Endothelial cell (in vitro differentiated cells): ENCODE results near the gene RGS7. TPM values are rescaled to one million over a fixed set of nuclear protein-coding genes. Genes with fewer than 3 reads are reported as not detected.
"Not testable (repeated sequence)": the region's sequence is repeated elsewhere in the genome, so short reads cannot be mapped to it uniquely, and the experiment has no call there.

ENCODE experiments used
- DNase-seq: peaks from one replicate; pipeline ENCODE4 v3.0.0; 2021; ENCODE audit warnings: low spot score
- H3K27ac Mint-ChIP-seq: one replicate; pipeline ENCODE4 v1.8.0; 2021; ENCODE audit warnings: mixed read lengths, inconsistent platforms; ENCODE audit not compliant: unreplicated experiment
- H3K27me3 Mint-ChIP-seq: one replicate; pipeline ENCODE4 v1.8.0; 2021; ENCODE audit warnings: mild to moderate bottlenecking, moderate library complexity, mixed read lengths, inconsistent platforms; ENCODE audit not compliant: unreplicated experiment
- H3K36me3 Mint-ChIP-seq: one replicate; pipeline ENCODE4 v1.8.0; 2021; ENCODE audit warnings: mild to moderate bottlenecking, low read depth, mixed read lengths, inconsistent platforms; ENCODE audit not compliant: unreplicated experiment
- H3K4me1 Mint-ChIP-seq: one replicate; pipeline ENCODE4 v1.8.0; 2021; ENCODE audit warnings: mild to moderate bottlenecking, mixed read lengths, inconsistent platforms; ENCODE audit not compliant: unreplicated experiment
- H3K4me3 Mint-ChIP-seq: one replicate; pipeline ENCODE4 v1.8.0; 2021; ENCODE audit warnings: mild to moderate bottlenecking, mixed read lengths, inconsistent platforms; ENCODE audit not compliant: unreplicated experiment
- H3K9me3 Mint-ChIP-seq: one replicate; pipeline ENCODE4 v1.8.0; 2021; ENCODE audit warnings: mixed read lengths, inconsistent platforms; ENCODE audit not compliant: unreplicated experiment
- CTCF ChIP-seq: fragments of 200-600 bp; sonication (generic); IDR thresholded peaks from one replicate; pipeline ENCODE4 v1.5.0; 2021; ENCODE audit warnings: antibody characterized with exemption; ENCODE audit not compliant: unreplicated experiment
- total RNA-seq: library from RNA; stranded (reverse); fragmentation: NEBNext Ultra II Directional; extraction: Animal tissue kit (Norgen Biotek cat#: 25700); gene quantifications from one replicate; pipeline ENCODE4 v1.2.1, GENCODE V29; 2021; ENCODE audit not compliant: unreplicated experiment

Gene RGS7
- total RNA-seq, 1 donor from 2014 or later, result 1.4 TPM

DNA sequence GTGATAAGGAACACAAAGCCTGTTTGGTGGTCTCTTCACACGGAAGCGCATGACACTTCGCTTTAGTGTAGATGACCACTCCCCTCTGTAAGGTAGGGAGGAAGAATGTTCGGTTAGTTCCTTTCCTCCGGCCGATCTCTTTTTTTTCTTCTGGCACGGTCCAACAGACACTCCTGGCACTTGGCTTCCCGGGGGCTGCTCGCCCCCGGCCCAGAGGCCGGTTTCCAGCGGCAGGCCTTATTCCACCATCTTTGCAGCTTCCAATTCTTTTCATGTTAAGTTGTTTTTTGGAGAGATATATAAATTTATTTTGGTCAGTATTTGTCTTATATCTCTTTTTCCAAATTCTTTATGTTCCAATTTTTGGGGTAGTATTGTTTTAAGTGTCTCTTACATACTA is 593.2 kb downstream of the RGS7 start:
- H3K4me1 Mint-ChIP-seq, result peaks cover under 1% of the 10 kb centered on the region
- H3K4me3 Mint-ChIP-seq, result no peak overlapping the region
- H3K27ac Mint-ChIP-seq, result no peak overlapping the region
- H3K9me3 Mint-ChIP-seq, result no peaks in the 10 kb centered on the region
- H3K27me3 Mint-ChIP-seq, result peaks cover 2% of the 10 kb centered on the region
- no peak for TF ChIP-seq CTCF
- no peaks in the 10 kb centered on the region for H3K36me3 Mint-ChIP-seq
- no peak for DNase-seq

DNA sequence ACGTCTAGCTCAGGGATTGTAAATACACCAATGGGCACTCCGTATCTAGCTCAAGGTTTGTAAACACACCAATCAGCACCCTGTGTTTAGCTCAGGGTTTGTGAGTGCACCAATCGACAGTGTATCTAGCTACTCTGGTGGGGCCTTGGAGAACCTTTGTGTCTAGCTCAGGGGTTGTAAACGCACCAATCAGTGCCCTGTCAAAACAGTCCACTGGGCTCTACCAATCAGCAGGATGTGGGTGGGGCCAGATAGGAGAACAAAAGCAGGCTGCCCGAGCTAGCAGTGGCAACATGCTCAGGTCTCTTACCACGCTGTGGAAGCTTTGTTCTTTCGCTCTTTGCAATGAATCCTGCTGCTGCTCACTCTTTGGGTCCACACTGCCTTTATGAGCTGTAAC is 593.9 kb downstream of the RGS7 start:
- DNase-seq, H3K4me3 Mint-ChIP-seq, H3K36me3 Mint-ChIP-seq, H3K9me3 Mint-ChIP-seq, H3K27me3 Mint-ChIP-seq, H3K4me1 Mint-ChIP-seq, H3K27ac Mint-ChIP-seq: not testable (repeated sequence)

- DNase-seq, H3K36me3 Mint-ChIP-seq, H3K27ac Mint-ChIP-seq, H3K4me3 Mint-ChIP-seq, H3K9me3 Mint-ChIP-seq, H3K27me3 Mint-ChIP-seq, H3K4me1 Mint-ChIP-seq: not testable (repeated sequence)
Measured at GRCh38 chr1:240762471-240762987, 594.5 kb downstream of the RGS7 start.

GRCh38 chr1:240758777-240759176 is 598.2 kb downstream of the RGS7 start:
- not testable (repeated sequence) for H3K27me3 Mint-ChIP-seq, H3K27ac Mint-ChIP-seq, H3K4me3 Mint-ChIP-seq

DNA sequence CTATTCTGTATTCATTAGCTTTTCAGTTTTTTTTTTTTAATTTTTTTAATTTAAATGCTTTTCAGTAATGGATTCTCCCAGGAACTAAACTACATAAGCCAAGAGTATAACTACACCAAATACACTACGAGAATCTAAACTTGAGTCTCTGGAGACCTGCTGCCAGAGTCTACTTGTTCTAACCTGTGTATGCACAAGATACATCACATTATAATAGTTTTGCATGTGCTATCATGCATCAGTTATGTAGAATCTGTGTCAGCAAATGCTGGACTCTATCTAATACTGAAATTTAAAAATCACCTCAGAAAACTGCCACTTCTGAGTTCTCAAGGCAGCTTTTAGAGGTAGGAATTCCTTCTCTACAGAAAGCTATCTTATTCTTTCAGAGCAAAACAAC is 598.7 kb downstream of the RGS7 start:
- H3K27me3 Mint-ChIP-seq, result peaks cover 2% of the 10 kb centered on the region
- no peak overlapping the region for H3K4me3 Mint-ChIP-seq
- no peaks in the 10 kb centered on the region for H3K36me3 Mint-ChIP-seq
- H3K9me3 Mint-ChIP-seq, result no peaks in the 10 kb centered on the region
- peaks cover 6% of the 10 kb centered on the region for H3K4me1 Mint-ChIP-seq
- no peak overlapping the region for H3K27ac Mint-ChIP-seq
- no peak for TF ChIP-seq CTCF
- DNase-seq, result no peak

More at GRCh38 chr1:240758777-240759176, 598.2 kb downstream of the RGS7 start:
- not testable (repeated sequence) for H3K36me3 Mint-ChIP-seq, H3K9me3 Mint-ChIP-seq, H3K4me1 Mint-ChIP-seq, DNase-seq

DNA sequence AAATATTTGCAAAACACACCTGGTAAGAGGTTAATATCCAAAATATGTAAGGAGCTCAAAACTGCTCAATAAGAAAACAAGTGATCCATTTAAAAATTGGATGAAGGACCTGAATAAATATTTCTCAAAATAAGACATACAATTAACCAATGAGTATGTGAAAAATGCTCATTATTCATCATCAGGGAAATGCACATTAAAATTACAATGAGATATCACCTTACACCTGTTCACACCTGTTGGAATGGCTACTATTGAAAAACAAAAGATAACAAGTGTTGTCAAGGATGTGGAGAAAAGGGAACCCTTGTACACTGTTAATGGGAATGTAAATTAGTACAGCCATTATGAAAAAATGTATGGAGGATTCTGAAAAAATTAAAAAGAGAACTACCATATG is 609.1 kb downstream of the RGS7 start:
- Mint-ChIP-seq H3K27ac (no peak overlapping the region), H3K27me3 (no peaks in the 10 kb centered on the region), H3K4me3 (no peak overlapping the region), H3K36me3 (no peaks in the 10 kb centered on the region), H3K4me1 (no peaks in the 10 kb centered on the region), H3K9me3 (no peaks in the 10 kb centered on the region)
- DNase-seq, result no peak
- TF ChIP-seq CTCF, result no peak

DNA sequence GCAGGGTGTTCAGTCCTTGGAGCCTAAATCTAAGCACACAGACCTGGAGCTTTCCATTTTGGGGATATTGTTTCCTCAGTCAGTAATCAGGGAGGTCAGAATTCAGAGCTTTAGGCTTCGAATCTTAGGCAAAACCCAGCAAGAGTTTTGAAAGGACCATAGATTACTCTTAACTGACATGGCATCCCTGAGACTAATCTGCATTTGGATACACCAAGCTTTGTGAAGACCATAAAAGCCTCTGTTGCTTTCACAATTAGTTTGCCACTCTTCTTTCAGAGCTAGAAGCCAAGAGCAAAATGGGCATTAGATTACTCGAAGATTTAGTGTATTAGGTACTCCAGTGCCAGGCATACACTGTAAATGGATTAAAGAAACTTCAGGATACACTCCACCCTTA is 613.3 kb downstream of the RGS7 start:
- no peak overlapping the region for H3K27ac Mint-ChIP-seq
- H3K36me3 Mint-ChIP-seq, result no peaks in the 10 kb centered on the region
- no peak for DNase-seq
- TF ChIP-seq CTCF, result no peak
- H3K4me1 Mint-ChIP-seq, result no peaks in the 10 kb centered on the region
- H3K27me3 Mint-ChIP-seq, result no peaks in the 10 kb centered on the region
- H3K4me3 Mint-ChIP-seq, result no peak overlapping the region
- H3K9me3 Mint-ChIP-seq, result no peaks in the 10 kb centered on the region
